Transverse colon (tissue), 4 donors: ENCODE measurements around the gene ATP8B4. TPM values are rescaled to one million over a fixed set of nuclear protein-coding genes. Genes with fewer than 3 reads are reported as not detected.

ENCODE experiments used
- DNase-seq: peaks from one replicate; pipeline ENCODE4 v3.0.0-alpha.2; 2019
- H3K27ac ChIP-seq, 4 donors: fragments of 200-600 bp; sonication (generic); 2 replicates each; pipeline ENCODE4 v1.5.1; 2016 to 2018; ENCODE audit warnings: inconsistent platforms in 4 of 4
- H3K27me3 ChIP-seq: fragments of 200-600 bp; sonication (generic); 2 replicates; pipeline ENCODE4 v1.5.1; 2017; ENCODE audit warnings: inconsistent platforms
- H3K36me3 ChIP-seq, 4 donors: fragments of 200-600 bp; sonication (generic); 2 replicates each; pipeline ENCODE4 v1.5.1; 2017 to 2019; ENCODE audit warnings: inconsistent platforms in 4 of 4
- H3K4me1 ChIP-seq, 4 donors: fragments of 200-600 bp; sonication (generic); 2 replicates each; pipeline ENCODE4 v1.5.1; 2017 to 2020; ENCODE audit warnings: inconsistent platforms in 4 of 4
- H3K4me3 ChIP-seq, 4 donors: fragments of 200-600 bp; sonication (generic); 1 replicate in 1 of 4; 2 replicates in 3 of 4; pipeline versions ENCODE4 v1.5.1 to v1.6.1; 2017 to 2019; ENCODE audit warnings: inconsistent platforms in 4 of 4
- H3K9me3 ChIP-seq, 2 donors: fragments of 200-600 bp; sonication (generic); 2 replicates each; pipeline ENCODE4 v1.5.1; 2017 to 2019; ENCODE audit warnings: inconsistent platforms in 2 of 2
- CTCF ChIP-seq, 5 experiments: fragments of 200-600 bp in 3 of 5; fragments of 450-650 bp in 2 of 5; sonication (generic) in 3 of 5; IDR thresholded peaks; 1 replicate in 2 of 5; 2 replicates in 3 of 5; pipeline ENCODE4 v1.5.1; 2016 to 2017; ENCODE audit warnings: antibody characterized with exemption in 5 of 5, inconsistent platforms in 3 of 5, mild to moderate bottlenecking in 2 of 5, moderate library complexity in 1 of 5
- EP300 ChIP-seq: sonication (generic); formaldehyde crosslinking; IDR thresholded peaks from one replicate; pipeline ENCODE4 v1.6.1; 2017; ENCODE audit warnings: antibody characterized with exemption, low read depth
- POLR2A ChIP-seq: fragments of 450-650 bp; IDR thresholded peaks from one replicate; pipeline ENCODE4 v1.6.1; 2016; ENCODE audit warnings: antibody characterized with exemption, mild to moderate bottlenecking, moderate library complexity
- POLR2AphosphoS5 ChIP-seq, 3 donors: sonication (generic); formaldehyde crosslinking; IDR thresholded peaks; one replicate each; pipeline ENCODE4 v1.6.1; 2016; ENCODE audit warnings: antibody characterized with exemption in 3 of 3
- WGBS, 2 donors: methylation state at CpG; one replicate each; pipeline ENCODE4 v1.1.5; 2018; ENCODE audit warnings: low coverage in 1 of 2; 5-methylcytosine and 5-hydroxymethylcytosine counted together
- in situ Hi-C, 4 donors: fragments of 200-750 bp; cut with MboI; loops; one replicate each; pipeline versions ENCODE4 v1.15.0 to v1.15.1; 2017; ENCODE audit warnings: low sequenced_read_pairs in 3 of 4, low pct_ligation_motif_present in 1 of 4, low pct_unique_long_range_greater_than_20kb in 1 of 4
- intact Hi-C: fragments of 100-400 bp; cut with DNase I; formaldehyde crosslinking; loops from one replicate; pipeline ENCODE4 v1.15.1; 2023; ENCODE audit warnings: low total_unique reads
- total RNA-seq, 4 donors: library from RNA; depleted of rRNA; stranded (reverse); fragments of >200 nt; gene quantifications; one replicate each; pipeline ENCODE4 v1.1.0, GENCODE V29; 2016

The ATP8B4 gene
- total RNA-seq, 4 donors from 2014 or later = 6.2 to 26.2 (median 8.5) TPM

DNA sequence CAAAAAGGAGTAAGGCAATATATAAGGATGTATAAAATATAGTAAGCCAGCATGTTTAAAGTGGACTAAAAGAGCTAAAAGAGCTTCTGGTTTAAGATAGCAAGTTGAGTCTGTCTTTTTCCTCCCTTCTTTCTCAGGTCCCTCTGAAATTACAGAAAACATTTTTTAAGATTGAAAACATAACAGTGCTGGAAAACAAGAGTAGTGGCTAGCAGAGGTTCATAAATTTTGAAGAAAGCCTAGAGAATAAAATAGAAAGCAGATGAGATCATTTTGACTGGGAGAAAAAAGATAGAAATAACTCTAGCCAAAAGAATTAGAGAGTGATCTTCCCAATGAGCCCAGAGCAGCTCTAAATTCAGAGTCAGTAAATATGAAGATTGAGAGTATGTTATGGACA, 41.9 kb downstream of the ATP8B4 start:
- Histone ChIP-seq H3K9me3 (no peaks in the 10 kb centered on the region), H3K36me3 (no peaks in the 10 kb centered on the region), H3K4me1 (peaks cover 0 to 6% (median 0%) of the 10 kb centered on the region in 4 donors), H3K27me3 (no peaks in the 10 kb centered on the region), H3K4me3 (no peak overlapping the region), H3K27ac (peak overlapping the region in 2 of 4 donors; percentile 57 to 60)
- intact Hi-C loops (no loop called here), in situ Hi-C loops (no loop called here)
- TF ChIP-seq POLR2A (no peak), CTCF (IDR thresholded peaks at IDR 0.05) (no peak), POLR2AphosphoS5 (IDR thresholded peaks at IDR 0.05) (no peak)
- DNase-seq = no peak

GRCh38 chr15:50075319-50075718, 43.7 kb downstream of the ATP8B4 start:
- in situ Hi-C loops = no loop called here
- 55% methylated on average over 1 of the region's 1 CpG; no CpG with 5 or more reads in 1 of the 2 donors for WGBS, 2 donors
- Histone ChIP-seq H3K4me3 (no peak overlapping the region), H3K9me3 (no peaks in the 10 kb centered on the region), H3K27ac (no peak overlapping the region), H3K4me1 (peaks cover 0 to 6% (median 0%) of the 10 kb centered on the region in 4 donors), H3K36me3 (no peaks in the 10 kb centered on the region), H3K27me3 (no peaks in the 10 kb centered on the region)
- TF ChIP-seq POLR2AphosphoS5 (IDR thresholded peaks at IDR 0.05) (no peak), EP300 (no peak), POLR2A (no peak), CTCF (IDR thresholded peaks at IDR 0.05) (no peak)
- intact Hi-C loops = no loop called here
- DNase-seq = no peak

- H3K27ac ChIP-seq = no peak overlapping the region
- WGBS, 2 donors = 83 to 94% methylated on average over 1 of the region's 1 CpG
- no peaks in the 10 kb centered on the region for H3K27me3 ChIP-seq
- no peaks in the 10 kb centered on the region for H3K36me3 ChIP-seq
- H3K4me3 ChIP-seq = no peak overlapping the region
- H3K4me1 ChIP-seq = peaks cover 3 to 13% (median 9%) of the 10 kb centered on the region in 4 donors
- TF ChIP-seq POLR2A = no peak
- no peak for TF ChIP-seq CTCF (IDR thresholded peaks at IDR 0.05)
- no peak for TF ChIP-seq POLR2AphosphoS5 (IDR thresholded peaks at IDR 0.05)
- no peak for TF ChIP-seq EP300
- no peaks in the 10 kb centered on the region for H3K9me3 ChIP-seq
- no peak for DNase-seq
- intact Hi-C loops = no loop called here
- in situ Hi-C loops = no loop called here
Observed at GRCh38 chr15:50071551-50072258, 47.3 kb downstream of the ATP8B4 start.

DNA sequence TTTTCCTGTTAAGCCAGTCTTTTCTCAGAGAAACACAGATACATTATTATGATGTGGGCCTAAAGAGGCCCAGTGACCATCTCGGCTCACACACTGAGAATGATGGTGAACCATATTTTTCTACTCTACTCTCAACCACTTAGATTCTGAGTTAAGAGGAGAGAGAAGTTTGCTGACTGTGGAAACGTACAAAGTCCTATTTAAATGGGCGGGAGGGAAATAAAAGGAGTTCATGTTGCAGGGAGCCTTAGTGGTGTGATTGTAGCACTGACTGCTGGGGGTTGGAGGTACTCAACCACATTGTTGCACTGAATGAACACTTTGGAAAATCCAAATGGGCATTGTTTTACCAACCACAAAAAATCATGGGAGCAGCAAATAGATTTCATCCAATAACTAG, 51.0 kb downstream of the ATP8B4 start:
- no peaks in the 10 kb centered on the region for H3K36me3 ChIP-seq
- peaks cover 8 to 28% (median 13%) of the 10 kb centered on the region in 4 donors for H3K4me1 ChIP-seq
- no peaks in the 10 kb centered on the region for H3K9me3 ChIP-seq
- H3K27ac ChIP-seq = peak overlapping the region; percentile 9 to 62 (median 32)
- H3K4me3 ChIP-seq = no peak overlapping the region
- H3K27me3 ChIP-seq = no peaks in the 10 kb centered on the region
- no peak for DNase-seq
- in situ Hi-C loops (no loop called here), intact Hi-C loops (no loop called here)
- WGBS, 2 donors = 48 to 56% methylated on average over 3 of the region's 3 CpGs
- TF ChIP-seq EP300 (no peak), CTCF (IDR thresholded peaks at IDR 0.05) (peak in 1 of 5 experiments; percentile 27)
